NOMO-1 (cell line): ENCODE results near the gene LLPH.
A peak's percentile ranks its signal among the peaks of the same experiment; 100 is the strongest.

Experiments used
- DNase-seq, 2 experiments: peaks; one replicate each; lab custom pipeline; 2025; ENCODE audit not compliant: unreplicated experiment in 2 of 2; lab: John Stamatoyannopoulos, UW

LLPH gene

DNA sequence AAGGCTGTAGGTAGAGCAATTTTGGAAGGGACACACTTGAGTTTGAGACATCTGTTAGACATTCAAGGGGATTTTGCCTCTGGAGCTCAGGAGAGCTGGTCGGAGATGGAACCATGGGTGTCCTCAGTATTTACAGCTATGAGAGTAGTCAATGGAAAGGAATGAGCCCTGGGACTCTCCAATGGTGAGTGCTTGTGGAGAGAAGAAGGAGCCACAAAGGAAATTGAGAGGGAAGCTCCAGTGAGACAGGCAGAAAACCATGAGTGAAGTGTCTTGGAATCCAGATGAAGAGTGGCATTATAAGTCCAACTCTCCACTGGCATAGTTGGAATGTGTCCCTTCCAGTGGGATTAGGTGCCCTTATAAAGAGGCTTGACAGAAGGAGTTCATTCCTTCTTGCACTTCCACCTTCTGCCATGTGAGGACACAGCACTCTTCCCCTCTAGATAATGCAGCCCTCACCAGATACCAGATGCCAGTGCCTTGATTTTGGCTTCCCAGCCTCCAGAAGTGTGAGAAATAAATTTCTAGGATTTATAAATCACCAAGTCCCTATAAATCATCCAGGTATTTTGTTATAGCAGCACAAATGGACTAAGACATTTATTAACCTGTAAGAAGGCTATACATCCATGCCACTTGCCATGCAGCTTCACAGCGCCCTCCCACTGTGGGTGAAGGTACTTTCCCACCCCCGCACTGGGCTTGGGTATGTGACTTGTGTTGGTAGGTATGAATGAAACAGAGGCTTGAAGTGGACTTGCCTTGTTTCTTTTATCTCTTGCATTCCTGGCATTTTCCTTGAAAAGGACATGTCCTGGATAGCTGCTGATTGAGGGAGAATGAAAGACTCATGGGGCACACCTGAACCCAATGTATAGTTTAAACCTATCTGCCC is 27.3 kb downstream of the LLPH start:
- DNase-seq: no peak

DNA sequence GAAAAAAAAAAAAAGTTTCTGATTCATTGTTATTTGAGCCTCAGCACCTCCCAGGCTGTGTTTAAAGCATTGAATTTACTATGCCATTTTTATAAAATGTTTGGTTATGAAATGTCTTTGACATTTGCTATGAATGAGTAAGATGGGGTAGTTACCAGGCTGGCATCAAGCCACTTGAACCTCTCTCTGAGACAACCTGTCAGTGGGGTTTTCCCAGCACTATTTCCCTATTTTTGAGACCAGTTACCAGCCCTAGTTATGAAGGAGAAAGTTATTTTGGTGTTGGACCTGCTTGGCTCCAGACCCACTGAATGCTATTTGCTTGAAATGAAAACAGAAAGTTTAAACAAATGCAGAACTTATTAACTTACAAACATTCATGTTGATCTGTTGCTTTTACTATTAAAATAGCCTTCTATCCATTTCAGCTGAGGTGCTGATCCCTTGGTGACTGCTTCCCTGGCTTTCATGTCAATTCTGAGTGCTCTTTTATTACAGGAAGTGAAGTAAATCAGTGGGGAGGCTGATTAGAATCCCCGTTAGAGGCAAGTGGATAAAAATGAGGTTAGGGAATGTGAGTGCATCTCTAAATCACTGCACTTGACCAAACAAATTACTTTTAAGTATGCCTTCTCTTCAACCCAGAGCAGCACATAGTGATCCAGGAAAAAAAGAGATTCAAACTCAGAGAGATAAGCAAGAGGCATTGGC is 37.8 kb downstream of the LLPH start:
- DNase-seq: no peak

DNA sequence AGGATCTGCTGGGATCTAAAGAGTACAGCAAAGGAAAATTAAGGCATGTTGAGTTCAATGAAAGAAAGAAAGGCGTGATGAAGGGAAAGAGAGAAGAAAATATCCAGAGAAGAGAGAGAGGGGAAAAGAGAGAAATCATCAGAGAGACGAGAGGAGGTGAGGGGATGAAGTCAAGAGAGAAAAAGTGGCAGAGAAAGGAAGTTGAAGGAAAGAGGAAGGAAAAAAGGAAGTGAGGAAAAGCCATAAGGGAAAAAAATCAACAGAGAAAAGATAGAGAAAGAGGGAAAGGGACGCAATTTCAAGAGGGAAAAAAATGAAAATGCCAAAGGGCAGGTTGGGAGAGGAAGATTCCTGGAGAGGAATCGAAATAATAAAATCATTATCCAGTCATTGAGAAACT is 40.4 kb downstream of the LLPH start:
- no peak for DNase-seq

DNA sequence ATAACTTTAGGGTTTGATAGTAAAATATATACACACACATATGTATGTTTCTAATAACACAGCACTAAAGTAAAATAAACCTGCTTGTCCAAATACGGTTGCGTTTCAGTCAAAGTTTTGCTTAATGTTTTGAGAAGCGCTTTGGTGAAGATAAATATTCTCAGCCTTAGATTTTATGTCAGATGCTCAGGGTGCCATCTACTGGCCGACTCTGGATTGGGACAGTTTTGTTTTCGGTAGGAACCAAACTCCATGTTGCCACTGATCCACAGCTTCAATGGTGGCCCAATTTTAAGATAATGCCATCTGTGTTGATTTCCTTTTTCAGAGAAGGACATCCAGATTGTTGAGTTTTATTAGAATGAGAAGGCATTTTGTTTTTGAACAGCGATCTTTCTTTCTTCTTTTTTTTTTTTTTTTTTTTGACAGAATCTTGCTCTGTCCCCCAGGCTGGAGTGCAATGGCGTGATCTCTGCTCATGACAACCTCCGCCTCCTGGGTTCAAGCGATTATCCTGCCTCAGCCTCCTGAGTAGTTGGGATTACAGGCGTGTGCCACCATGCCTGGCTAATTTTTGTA is 43.1 kb downstream of the LLPH start:
- DNase-seq: peak; percentile 10 to 77

DNA sequence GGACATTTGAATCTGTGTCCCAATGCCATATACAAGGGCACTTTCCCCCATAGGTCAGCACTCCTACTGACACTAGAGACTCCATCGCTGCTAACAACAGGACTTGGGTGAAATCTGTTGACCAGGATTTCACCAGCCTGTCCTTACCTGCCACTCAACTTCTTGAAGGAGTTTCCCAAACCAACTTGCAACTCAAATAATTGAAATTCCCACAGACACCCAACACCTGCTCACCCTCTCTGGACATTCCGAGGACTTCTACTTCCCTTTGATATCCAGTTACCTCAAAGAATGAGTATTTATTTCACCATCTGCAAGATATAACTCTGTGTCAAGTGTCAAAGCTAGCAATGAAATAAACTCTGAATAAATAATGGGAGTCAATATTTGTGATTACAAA is 44.6 kb downstream of the LLPH start:
- DNase-seq: no peak

DNA sequence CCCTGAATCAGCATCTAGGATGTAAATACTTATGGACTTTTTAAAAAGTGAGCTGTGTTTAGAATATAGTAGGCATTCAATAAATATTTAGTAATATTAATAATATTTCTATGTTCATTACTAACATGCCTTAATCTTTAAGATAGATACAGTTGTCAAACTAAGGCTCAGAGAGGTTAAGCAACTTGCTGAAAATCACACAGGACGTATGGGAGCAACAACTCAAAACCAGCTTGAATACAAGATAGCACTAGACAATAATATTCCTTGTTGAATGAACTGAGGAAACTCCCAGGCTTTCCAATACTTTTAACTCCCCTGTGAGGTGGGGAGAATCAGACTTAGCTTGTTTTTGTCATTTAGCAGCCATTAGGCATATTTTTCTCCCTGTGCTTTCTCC is 45.3 kb downstream of the LLPH start:
- no peak for DNase-seq

DNA sequence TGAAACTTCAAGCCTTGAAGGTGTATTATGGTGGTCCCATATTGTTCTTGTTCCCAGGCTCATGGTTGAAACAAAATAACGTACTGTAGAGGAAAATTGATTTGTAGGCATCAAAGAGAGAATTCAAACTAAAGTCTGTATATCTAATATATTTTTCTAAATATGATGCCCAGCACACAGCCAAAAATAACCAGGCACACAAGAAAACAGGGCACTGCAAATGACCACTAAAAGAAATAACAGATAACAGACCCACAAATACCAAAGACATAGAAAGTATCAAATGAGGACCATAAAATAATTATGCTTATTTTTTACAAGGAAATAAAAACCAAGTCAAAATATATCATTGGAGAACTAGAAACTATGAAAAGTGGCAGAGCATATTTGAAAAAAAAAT is 46.8 kb downstream of the LLPH start:
- DNase-seq: no peak

DNA sequence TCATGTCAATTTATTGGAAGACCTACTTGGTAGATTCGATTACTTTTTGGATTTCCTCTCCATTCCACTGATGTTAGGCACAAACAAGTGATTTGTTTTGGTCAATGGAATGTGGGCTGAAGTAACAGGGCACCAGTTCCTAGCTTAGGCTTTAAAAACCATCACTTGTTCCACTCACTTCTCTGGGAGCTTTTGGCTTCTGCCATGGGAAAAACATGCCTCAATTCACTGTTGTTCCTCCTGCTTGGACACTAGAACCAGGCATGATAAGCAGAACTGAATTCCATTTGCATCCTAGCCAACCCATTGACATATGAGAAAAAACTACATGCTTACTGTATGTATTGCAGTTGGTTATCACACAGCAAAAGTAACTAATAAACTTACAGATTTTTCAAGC is 47.8 kb downstream of the LLPH start:
- DNase-seq: no peak

DNA sequence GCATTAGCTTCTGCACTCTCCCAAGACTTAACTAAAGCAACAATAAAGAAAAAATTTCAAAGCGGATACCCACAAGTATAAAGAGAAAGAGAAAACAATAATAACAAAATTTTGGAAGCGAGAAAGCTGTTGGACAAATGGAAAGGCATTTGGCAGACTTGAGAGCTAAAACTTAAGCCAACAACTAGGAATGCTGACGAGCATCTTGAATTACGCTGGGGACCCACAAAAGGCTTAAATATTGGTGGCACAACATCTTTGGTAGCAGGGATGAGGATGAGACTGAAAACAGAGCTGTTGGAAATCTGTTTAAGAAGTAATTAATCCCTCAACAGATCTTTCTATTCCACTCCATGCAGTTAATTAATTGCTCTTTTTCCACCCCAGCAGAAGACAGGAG is 49.8 kb downstream of the LLPH start:
- no peak for DNase-seq

DNA sequence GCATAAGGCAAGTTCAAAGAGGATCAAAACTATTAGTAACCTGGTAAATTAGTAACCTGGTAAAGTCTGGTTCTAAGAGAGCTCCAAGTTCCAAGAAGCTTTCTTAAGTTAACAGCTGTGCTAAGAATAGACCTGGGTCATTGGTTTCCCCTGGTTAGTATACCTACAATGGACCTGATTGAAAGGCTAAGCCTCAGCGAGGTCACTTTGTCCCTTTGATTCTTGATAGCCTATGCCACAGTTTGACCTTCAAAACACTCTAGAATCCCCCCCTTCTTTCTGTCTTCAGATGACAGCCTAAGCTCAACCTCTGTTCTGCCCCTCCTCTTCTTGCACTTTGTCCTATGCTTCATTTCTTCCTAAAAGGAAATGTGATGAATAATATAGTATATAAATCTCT is 53.0 kb downstream of the LLPH start:
- no peak for DNase-seq

DNA sequence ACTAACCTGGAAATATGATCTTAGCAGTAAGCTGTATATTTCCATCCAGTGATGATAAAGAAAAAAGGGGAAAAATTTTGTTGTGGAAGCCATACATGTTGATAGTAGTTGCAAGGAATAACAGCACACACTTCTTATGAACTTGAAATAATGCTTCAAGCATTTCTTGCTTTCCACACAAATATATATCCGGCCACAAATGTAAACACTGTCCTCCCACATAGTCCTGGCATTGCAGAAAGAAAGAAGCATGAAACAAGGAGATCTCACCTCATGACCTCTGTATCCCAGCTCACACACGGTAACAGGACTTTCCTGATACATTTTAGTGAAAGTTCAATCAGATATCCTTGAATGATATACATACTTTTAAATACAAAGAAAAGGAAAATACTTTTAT is 56.0 kb downstream of the LLPH start:
- no peak for DNase-seq

DNA sequence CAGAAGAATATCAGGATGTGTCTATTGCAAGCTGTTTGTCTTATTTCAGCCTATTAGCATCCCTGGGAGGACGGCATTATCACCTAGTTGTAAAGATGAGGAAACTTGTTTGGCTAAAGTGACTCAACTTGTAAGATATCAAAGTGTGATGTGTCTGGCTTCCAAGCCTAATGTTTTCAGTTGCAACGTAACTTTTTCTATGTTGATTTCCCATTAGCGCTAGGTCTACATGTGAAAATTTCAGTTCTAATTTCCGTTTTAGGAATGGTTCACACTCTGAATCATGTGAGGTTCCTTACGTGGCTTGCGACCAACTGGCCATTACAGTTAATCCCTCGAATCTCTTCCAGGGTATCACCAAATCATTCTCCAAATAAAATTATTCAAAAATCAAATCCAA is 58.0 kb downstream of the LLPH start:
- DNase-seq: no peak

DNA sequence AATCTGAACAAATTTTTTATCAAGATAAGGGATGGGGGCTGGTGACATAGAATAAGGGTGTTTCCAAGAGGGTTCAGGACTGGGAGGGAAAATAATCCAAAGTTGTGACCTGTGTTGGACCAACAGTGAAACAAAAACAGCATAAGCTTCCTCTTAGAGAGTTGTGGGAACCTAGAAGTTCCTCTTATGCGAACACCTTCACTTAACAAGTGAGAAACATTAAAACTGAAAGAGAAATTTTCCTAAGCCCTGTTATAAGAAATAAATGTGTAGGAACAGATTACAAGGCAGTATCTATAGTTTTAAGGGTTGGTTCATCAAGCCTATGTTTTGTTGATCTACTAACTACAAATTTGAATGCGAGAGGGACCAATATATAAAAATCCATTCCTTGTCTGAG is 58.4 kb downstream of the LLPH start:
- peak; percentile 9 to 67 for DNase-seq

DNA sequence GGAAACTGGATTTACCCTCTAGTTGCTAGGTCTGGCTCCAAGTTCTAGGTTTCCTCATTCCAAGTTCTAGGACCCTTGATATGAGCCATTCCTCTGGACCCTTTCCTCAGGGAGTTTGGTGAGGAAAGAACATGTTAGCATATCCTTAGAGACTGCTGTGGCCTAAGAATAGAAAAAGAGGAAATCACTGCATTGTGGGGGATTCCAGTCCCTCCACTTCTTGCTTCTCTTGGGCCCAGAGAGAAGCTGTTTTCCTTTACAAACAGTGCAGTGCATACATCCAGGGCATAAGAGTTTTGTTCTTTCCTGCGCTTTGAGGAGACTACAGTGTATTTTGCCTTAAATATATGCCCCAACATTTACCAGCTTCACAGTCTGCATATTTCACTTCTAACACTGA is 59.0 kb downstream of the LLPH start:
- peak in 1 of 2 experiments; percentile 25 for DNase-seq

DNA sequence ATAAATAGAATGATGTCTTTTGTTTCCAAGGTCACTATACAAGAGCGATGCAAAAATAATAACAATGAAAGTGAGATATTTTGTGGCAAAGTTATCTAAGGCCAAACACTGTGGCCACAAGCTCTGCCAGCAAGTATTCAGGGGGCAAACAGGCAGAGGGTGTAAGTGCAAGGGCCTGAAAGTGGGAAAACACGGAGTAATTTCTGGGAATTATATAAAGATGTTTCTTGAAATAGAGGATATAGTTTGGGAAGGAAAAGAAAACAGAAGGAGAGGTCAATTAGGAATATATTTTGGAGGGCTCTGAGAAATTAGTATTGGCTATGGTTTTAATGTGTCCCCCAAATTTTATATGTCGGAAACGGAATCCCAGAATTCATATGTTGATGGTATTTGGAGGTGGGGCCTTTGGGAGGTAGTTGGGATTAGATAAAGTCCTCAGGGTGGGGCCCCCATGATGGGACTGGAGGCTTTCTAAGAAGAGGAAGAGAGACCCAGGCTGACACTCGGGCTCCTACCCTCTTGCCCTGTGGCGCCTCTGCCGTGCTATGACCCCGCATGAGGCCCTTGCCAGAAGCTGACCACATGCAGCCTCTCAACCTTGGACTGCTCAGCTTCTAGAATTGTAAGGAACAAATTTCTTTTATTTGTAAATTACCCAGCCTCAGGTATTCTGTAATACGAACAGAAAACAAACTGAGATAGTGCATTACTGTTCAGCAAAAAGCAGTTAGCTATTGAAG is 60.0 kb downstream of the LLPH start:
- DNase-seq: no peak

DNA sequence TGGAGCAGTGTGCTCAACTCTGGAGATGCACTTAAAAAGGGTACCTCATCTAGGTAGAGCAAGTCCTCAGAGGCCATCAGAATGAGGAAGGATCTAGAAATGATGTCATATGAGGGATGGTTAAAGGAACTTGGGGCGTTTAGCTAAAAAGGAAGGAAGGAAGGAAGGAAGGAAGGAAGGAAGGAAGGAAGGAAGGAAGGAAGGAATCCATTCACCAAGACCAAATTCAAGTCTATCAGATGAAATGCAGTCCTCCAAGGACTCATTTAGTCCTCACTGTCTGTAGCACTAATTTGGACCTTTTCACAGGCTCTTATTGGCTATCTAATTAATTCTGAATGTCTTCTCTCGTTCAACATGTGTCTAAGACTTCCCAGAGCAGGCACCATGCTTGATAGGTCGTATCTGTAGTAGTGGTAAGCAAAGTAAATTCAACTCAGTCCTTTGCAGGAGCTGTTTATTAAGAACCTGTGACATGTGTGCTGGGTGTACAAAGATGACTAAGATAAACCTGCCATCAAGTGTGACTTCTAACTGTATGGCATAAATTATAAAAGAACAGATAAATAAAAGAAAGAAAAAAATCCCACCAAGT is 63.5 kb downstream of the LLPH start:
- peak in 1 of 2 experiments; percentile 10 for DNase-seq
